Left ventricle myocardium inferior (tissue), 1 donor: ENCODE results near the gene PPP4R4. TPM values are rescaled to one million over a fixed set of nuclear protein-coding genes. Genes with fewer than 3 reads are reported as not detected.

Source experiments
- DNase-seq: peaks from one replicate; pipeline ENCODE4 v3.0.0-alpha.2; 2020
- H3K27ac ChIP-seq: fragments of 200-600 bp; replicated peaks from 2 replicates; pipeline ENCODE4 v1.8.0; 2021
- H3K27me3 ChIP-seq: fragments of 200-600 bp; 2 replicates; pipeline ENCODE4 v1.8.0; 2021; ENCODE audit warnings: low read depth
- H3K36me3 ChIP-seq: fragments of 200-600 bp; 2 replicates; pipeline ENCODE4 v1.8.0; 2021
- H3K4me1 ChIP-seq: fragments of 200-600 bp; 2 replicates; pipeline ENCODE4 v1.8.0; 2021
- H3K4me3 ChIP-seq: fragments of 200-600 bp; 2 replicates; pipeline ENCODE4 v1.8.0; 2021; ENCODE audit warnings: mild to moderate bottlenecking, moderate library complexity
- H3K9me3 ChIP-seq: fragments of 200-600 bp; replicated peaks from 2 replicates; pipeline ENCODE4 v1.8.0; 2021
- intact Hi-C: fragments of 100-400 bp; cut with micrococcal nuclease; formaldehyde crosslinking; loops from one replicate; pipeline ENCODE4 v1.11.0; 2022
- total RNA-seq: library from RNA; stranded (reverse); fragmentation: NEBNext Ultra II Directional; extraction: Animal tissue kit (Norgen Biotek cat#: 25700); gene quantifications from one replicate; pipeline ENCODE4 v1.2.1, GENCODE V29; 2021
- TF ChIP-seq, protein P1 (sequence below): fragments of 200-600 bp; IDR thresholded peaks from 2 replicates; pipeline ENCODE4 v1.8.0; 2021; ENCODE audit warnings: antibody characterized with exemption, mild to moderate bottlenecking, borderline replicate concordance
- donor health status: DM: no; HTN: yes; CAD: no; lungs with severe emphysema.

PPP4R4 gene
- total RNA-seq, 1 donor from 2014 or later = not detected

- Histone ChIP-seq H3K4me3 (no peak overlapping the region), H3K27ac (no peak overlapping the region), H3K36me3 (no peaks in the 10 kb centered on the region), H3K27me3 (peaks cover 22% of the 10 kb centered on the region), H3K4me1 (peaks cover 4% of the 10 kb centered on the region), H3K9me3 (peaks cover 10% of the 10 kb centered on the region)
- intact Hi-C loops = loop anchor here (10.0 kb wide), 1 partner anchor 101 kb away; no protein-coding TSS in a partner anchor
- DNase-seq = no peak
- TF ChIP-seq, protein P1, sequence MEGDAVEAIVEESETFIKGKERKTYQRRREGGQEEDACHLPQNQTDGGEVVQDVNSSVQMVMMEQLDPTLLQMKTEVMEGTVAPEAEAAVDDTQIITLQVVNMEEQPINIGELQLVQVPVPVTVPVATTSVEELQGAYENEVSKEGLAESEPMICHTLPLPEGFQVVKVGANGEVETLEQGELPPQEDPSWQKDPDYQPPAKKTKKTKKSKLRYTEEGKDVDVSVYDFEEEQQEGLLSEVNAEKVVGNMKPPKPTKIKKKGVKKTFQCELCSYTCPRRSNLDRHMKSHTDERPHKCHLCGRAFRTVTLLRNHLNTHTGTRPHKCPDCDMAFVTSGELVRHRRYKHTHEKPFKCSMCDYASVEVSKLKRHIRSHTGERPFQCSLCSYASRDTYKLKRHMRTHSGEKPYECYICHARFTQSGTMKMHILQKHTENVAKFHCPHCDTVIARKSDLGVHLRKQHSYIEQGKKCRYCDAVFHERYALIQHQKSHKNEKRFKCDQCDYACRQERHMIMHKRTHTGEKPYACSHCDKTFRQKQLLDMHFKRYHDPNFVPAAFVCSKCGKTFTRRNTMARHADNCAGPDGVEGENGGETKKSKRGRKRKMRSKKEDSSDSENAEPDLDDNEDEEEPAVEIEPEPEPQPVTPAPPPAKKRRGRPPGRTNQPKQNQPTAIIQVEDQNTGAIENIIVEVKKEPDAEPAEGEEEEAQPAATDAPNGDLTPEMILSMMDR = no peak
These were observed 38.6 kb upstream of the PPP4R4 start for GRCh38 chr14:94135476-94135875.

DNA sequence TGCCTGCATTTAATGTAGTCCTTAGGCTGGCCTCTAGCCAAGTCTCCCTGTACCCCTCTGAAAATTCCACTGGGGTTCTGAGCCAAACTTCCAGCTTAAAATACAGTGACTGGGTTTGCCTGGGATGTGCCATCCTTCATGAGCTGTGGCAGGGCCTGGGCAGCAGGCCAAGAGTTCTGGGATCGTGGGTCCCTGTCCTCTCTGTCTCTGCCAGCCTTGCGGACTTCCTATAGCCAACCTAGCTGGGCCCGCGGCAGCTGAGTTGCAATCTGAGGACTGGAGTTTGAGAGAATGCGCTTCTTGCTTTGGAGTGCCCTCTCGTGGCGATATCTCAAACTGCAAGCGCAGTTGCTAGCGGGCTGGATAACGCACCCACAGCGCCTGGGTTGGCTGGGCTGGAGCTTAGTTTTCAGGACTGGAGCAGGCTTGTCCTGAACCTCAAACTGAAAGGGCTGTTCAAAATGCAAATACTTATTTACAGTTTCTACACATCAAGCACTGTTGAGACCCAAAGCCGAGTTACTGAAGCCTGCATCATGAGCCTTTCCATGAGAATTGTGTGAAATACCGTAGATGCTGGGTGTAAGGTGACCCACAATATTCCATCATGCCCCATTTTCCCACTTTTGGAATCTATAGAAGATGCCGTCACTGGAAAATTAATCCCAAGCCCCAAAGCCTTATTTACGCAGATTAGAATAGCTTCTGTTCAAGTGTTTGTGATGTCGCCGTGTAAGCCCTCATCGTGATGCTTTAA is 37.4 kb upstream of the PPP4R4 start:
- Histone ChIP-seq H3K9me3 (peaks cover 10% of the 10 kb centered on the region), H3K27ac (no peak overlapping the region), H3K4me1 (peaks cover 3% of the 10 kb centered on the region), H3K36me3 (no peaks in the 10 kb centered on the region), H3K27me3 (peaks cover 22% of the 10 kb centered on the region), H3K4me3 (no peak overlapping the region)
- DNase-seq = peak; percentile 86
- intact Hi-C loops = loop anchor here (10.0 kb wide), 1 partner anchor 102 kb away; no protein-coding TSS in a partner anchor
- TF ChIP-seq, protein P1 = peak; percentile 99

DNA sequence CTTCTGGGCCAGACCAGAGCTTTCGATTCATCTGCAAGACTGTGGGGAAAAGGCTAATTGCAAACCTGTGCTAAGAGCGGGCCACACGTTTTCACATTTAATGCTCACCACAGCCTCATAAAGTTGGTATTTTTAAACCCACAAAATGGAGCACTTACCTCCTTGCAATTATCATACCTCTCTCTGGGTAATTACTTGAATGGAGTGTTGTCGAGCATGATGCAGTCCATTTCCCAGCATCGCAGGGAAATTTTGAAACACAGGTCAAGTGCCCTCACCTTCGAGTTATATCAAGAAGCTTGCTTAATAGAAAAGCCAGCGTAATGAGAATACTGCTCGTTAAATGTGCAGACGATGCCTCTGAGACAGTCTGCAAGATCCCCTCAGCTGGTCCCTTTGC is 35.9 kb upstream of the PPP4R4 start:
- TF ChIP-seq, protein P1 = no peak
- Histone ChIP-seq H3K9me3 (peaks cover 10% of the 10 kb centered on the region), H3K4me1 (peaks cover 3% of the 10 kb centered on the region), H3K27me3 (peaks cover 22% of the 10 kb centered on the region), H3K4me3 (no peak overlapping the region), H3K36me3 (no peaks in the 10 kb centered on the region), H3K27ac (no peak overlapping the region)
- no peak for DNase-seq
- intact Hi-C loops = loop anchor here (10.0 kb wide), 1 partner anchor 103 kb away; no protein-coding TSS in a partner anchor

DNA sequence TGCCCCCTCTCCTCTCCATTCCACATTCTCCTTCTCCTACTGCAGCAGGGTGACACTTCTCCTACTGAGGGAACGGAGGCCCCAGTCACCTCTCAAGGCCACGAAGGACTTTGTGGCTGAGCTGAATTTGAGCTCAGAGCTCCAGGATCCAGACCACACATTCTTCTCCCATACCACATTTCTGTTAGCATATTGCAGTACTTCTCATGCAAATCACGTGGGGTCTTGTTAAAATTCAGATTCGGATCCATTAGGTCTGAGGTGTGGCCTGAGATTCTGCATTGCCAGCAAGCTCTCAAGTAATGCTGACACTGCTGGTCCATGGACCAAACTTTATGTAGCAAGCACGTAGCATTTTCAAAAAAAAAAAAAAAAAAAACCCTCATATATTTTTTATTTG is 35.1 kb upstream of the PPP4R4 start:
- DNase-seq = no peak
- Histone ChIP-seq H3K27ac (no peak overlapping the region), H3K36me3 (no peaks in the 10 kb centered on the region), H3K4me3 (no peak overlapping the region), H3K4me1 (peaks cover 3% of the 10 kb centered on the region), H3K27me3 (peaks cover 22% of the 10 kb centered on the region), H3K9me3 (peaks cover 10% of the 10 kb centered on the region)
- TF ChIP-seq, protein P1 = no peak
- intact Hi-C loops = loop anchor here (10.0 kb wide), 1 partner anchor 104 kb away; no protein-coding TSS in a partner anchor

- peaks cover 22% of the 10 kb centered on the region for H3K27me3 ChIP-seq
- no peaks in the 10 kb centered on the region for H3K36me3 ChIP-seq
- no peak overlapping the region for H3K4me3 ChIP-seq
- DNase-seq = no peak
- intact Hi-C loops = loop anchor here (10.0 kb wide), 1 partner anchor 105 kb away; no protein-coding TSS in a partner anchor
- H3K27ac ChIP-seq = no peak overlapping the region
- TF ChIP-seq, protein P1 = no peak
- H3K9me3 ChIP-seq = peaks cover 10% of the 10 kb centered on the region
- peaks cover 3% of the 10 kb centered on the region for H3K4me1 ChIP-seq
These were observed 34.7 kb upstream of the PPP4R4 start for GRCh38 chr14:94139421-94139820.
